ENCODE measurements around the gene MOSPD3.

DNA sequence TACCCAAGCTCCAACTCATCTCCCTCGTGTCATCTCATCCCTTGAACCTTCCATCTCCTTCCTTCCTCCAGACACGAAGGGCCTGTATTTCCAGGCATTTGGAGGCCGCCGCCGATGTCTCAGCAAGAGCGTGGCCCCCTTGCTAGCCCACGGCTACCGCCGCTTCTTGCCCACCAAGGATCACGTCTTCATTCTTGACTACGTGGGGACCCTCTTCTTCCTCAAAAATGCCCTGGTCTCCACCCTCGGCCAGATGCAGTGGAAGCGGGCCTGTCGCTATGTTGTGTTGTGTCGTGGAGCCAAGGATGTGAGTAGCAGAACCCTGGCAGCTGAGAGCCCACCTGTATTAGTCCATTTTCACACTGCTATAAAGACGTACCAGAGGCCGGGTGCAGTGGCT is 20.7 kb upstream of the MOSPD3 start:
- TF ChIP-seq, protein P1, sequence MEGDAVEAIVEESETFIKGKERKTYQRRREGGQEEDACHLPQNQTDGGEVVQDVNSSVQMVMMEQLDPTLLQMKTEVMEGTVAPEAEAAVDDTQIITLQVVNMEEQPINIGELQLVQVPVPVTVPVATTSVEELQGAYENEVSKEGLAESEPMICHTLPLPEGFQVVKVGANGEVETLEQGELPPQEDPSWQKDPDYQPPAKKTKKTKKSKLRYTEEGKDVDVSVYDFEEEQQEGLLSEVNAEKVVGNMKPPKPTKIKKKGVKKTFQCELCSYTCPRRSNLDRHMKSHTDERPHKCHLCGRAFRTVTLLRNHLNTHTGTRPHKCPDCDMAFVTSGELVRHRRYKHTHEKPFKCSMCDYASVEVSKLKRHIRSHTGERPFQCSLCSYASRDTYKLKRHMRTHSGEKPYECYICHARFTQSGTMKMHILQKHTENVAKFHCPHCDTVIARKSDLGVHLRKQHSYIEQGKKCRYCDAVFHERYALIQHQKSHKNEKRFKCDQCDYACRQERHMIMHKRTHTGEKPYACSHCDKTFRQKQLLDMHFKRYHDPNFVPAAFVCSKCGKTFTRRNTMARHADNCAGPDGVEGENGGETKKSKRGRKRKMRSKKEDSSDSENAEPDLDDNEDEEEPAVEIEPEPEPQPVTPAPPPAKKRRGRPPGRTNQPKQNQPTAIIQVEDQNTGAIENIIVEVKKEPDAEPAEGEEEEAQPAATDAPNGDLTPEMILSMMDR (IDR thresholded peaks at IDR 0.05): no peak
- TF ChIP-seq POLR2A (IDR thresholded peaks at IDR 0.05; ENCODE audit: low read depth): no peak
- TF ChIP-seq EP300 (IDR thresholded peaks at IDR 0.05): no peak
- TF ChIP-seq POLR2AphosphoS5 (IDR thresholded peaks at IDR 0.05): no peak

All from esophagus muscularis mucosa (tissue), 4 donors.